ENCODE results near the gene TULP1.

The TULP1 gene

GRCh38 chr6:35481226-35481625 is 31.5 kb downstream of the TULP1 start:
- DNase-seq = no peak

DNA sequence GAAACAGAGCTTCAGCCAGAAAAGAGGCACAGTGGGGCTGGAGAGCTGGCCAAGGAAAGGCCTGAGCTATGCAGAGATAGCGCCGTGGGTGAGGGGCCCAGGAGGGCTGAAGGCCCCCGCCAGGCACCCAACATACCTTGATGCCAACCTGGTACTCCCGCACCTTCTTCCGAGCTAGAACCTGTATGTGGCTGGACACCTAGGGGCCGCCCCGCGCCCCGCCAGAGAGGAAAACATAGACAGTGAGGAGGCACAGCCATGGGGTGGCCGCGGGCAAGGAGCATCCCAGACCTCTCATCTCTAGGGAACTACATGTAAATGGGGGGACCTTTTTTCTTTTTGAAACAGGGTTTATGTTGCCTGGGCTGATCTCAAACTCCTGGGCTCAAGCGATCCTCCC is 32.5 kb downstream of the TULP1 start:
- no peak for DNase-seq

- no peak for DNase-seq
These were observed 34.4 kb downstream of the TULP1 start for GRCh38 chr6:35478259-35478658.

DNA sequence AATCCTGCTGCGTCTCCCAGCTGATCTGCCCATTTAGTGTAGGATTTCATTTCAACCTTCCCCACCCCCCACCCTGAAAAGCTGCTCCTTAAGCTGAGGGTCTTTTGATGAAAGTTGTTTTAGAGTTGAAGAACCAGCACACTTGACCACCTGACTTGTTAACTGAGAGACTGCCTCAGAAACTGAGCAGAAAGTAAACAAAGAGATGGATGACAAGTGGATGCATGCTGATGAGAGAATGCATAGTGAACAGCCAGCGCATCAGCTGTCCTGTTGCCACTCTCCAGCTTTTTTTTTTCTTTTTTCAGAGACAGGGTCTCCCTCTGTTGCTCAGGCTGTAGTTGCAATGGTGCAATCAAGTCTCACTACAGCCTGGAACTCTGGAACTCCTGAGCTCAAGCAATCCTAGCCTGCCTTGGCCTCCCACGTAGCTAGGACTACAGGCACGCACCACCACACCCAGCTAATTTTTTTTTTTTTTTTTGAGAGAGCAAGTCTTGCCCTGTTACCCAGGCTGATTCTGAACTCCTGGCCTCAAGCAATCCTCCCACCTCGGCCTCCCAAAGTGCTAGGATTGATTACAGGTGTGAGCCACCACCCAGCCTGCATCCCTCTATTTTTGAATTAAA is 35.0 kb downstream of the TULP1 start:
- DNase-seq = no peak

DNA sequence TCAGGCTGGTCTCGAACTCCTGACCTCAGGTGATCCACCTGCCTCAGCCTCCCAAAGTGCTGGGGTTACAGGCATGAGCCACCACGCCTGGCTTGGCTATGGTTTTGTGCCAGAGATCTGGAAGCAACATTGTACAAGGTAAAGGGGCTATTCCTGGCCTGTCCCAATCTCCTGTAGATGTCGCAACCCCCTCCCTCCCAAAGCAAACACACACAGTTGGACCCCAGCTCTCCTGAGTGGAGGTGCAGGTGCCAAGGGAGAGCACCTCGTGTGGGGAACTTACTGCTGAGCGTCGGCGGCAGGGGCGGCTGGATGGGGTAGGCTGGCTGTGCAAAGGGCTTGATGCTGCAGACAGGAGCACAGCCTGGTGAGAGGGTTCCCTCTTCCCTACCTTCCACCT is 35.7 kb downstream of the TULP1 start:
- DNase-seq = no peak

- no peak for DNase-seq
These were observed 36.7 kb downstream of the TULP1 start for GRCh38 chr6:35476004-35476403.

DNA sequence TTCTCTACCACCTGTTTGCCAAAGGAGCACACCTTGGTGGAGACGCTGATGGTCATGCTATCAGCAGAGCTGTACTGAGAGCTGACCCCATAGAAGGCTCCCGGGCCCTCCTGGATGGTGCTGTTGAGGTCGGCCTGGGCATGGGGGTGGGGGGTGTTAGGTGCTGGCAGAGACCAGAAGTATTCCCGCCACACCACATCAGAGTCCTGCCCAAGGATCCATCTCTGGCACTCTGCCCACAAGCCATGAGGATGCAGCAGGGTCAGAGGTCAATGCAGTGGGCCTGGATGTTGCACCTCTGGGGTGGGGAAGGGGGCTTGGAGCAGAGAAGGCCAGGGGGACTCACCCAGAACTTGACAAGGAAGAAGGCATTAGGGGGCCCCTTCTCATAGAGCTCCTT is 37.1 kb downstream of the TULP1 start:
- DNase-seq = no peak

DNA sequence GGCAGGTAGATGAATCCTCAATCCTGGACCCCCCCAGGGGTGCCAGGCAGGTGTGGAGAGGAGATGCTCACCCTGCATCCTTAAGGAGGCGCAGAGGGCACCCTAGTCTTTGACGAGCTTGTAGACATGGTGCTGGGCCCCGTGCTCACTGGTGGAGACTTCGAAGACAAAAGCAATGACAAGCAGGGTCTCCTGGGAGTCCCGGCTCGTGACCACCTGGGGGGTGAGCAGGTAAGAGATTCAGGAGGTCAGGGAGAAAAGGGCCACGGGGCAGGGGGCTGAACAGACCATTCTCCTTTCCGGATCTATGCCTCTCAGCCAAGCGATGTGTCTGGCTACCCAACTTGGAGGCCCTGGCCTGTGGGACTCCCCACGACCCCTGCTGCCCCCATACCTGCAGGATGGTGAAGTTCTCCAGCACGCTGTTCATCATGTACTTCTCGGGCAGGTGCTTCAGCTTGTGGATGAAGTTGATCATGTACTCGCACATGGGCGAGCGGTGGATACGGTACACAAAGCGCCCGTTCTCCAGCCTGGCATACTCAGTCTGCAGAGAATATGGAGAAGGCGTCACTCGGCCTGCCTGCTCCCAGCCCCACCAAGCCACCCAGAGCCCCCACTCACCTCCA is 37.6 kb downstream of the TULP1 start:
- DNase-seq = no peak

DNA sequence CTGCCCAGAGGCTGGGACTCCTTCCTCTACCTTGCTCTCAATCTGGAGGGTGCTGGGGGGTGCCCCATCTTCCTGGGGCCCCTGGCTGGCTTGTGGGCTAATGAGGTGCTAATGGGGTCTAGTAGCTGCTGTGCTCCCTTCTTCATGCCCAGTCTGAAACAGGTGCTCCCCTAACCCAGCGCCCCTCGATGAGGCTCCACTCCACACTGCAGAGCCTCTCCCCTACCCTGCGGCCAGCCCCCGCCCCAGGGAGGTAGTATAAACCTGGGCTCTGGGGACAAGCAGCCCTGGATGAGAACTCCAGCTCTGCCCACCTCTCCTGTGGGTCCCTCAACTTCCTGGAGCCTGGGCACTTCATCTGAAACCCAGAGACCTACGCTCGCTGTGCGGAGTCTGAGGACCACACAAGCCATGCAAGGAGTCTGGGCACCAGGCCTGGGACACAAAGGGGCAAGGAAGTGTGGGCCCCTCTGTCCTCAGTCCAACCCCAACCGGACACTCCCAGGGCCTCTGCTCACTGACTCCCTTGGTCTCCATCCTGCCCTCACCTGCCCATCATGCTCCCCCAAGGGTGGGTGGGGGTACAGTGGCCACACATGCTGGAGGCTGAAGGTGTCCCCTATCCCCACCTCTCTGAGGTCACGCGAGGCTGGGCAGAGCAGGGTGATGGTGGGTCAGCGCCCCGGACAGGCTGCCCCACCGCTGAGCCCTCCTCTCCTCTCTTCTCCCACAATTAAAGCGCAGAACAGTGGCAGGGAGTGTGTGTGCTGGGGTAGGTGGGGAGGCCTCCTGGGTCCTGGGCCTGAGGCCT is 38.4 kb downstream of the TULP1 start:
- DNase-seq = no peak

GRCh38 chr6:35473850-35474130 is 38.9 kb downstream of the TULP1 start:
- DNase-seq = no peak

DNA sequence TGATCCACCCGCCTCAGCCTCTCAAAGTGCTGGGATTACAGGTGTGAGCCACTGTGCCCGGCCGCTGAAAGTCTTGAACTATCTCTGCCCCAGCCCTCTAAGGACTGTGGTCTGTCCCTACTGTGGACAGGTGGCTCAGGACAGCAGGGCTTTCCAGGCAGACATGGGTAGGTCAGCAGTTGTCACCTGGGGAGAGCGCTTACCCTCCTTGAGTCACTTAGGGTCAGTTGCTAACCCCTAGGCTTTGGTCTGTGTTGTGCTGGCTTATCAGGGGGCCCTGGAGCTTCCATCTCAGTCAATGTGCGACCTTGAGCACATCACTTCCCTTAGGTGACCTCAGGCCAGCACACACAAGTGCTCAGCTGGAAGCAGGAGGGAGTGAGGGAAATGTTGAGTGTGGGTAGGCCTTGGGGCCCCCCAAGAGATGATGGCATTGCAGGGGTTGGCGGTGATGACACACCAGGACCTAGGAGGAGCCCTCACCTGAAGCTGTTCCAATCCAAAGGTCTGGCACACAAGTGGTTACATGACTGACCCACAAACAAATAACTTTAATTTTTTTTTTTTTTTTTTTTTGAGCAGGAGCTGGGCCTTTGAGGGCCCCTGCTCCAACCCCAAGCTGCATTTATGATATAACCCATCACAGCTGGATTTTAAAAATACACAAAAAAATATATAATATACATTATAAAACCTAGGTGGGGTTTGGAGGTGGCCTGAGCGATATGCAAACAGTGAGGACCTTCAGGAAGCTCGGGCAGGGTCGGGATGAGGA is 39.4 kb downstream of the TULP1 start:
- DNase-seq = no peak

GRCh38 chr6:35471836-35472345 is 40.8 kb downstream of the TULP1 start:
- no peak for DNase-seq

GRCh38 chr6:35470663-35471120 is 42.0 kb downstream of the TULP1 start:
- no peak for DNase-seq

DNA sequence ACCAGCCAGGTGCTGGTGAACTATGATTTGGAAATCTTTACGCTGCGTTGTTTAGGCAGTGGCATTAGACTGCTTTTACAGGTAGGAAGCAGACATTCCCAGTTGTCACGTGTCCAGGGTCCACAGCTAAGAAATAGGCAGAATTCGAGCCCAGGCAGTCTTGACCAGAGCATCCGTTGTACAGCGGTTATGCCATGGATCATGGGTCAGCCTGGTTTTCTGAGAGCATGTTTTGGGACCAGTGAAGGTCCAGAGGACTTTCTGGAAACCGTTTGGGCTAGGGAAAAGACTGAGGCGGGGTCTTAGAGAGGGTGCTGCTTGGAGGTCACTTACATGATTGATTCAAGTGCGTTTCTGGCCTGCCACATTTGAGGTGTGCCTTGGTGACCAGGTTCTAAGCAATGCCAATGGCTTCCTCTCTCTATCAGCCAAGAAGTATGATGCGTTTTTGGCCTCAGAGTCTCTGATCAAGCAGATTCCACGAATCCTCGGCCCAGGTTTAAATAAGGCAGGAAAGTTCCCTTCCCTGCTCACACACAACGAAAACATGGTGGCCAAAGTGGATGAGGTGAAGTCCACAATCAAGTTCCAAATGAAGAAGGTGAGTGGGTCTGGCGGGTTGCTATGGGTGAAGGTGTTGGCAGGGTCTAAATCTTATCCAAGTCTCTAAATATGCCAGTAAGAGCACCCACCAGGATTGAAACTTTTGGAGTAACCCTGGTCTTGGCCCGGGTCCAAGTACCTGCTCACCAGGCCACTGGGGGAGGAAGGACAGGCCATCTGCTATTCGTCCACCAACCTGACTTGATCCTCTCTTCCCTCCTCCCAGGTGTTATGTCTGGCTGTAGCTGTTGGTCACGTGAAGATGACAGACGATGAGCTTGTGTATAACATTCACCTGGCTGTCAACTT is 42.7 kb downstream of the TULP1 start:
- DNase-seq = no peak

GRCh38 chr6:35468980-35469750 is 43.5 kb downstream of the TULP1 start:
- DNase-seq = no peak

- DNase-seq = peak; percentile 93
These were observed 44.3 kb downstream of the TULP1 start, which contains the start of gene RPL10A for GRCh38 chr6:35468181-35468979. Gene RPL10A, plus strand, starts transcription at chr6:35468401. Its CDS starts 34 bp downstream, at chr6:35468435.

DNA sequence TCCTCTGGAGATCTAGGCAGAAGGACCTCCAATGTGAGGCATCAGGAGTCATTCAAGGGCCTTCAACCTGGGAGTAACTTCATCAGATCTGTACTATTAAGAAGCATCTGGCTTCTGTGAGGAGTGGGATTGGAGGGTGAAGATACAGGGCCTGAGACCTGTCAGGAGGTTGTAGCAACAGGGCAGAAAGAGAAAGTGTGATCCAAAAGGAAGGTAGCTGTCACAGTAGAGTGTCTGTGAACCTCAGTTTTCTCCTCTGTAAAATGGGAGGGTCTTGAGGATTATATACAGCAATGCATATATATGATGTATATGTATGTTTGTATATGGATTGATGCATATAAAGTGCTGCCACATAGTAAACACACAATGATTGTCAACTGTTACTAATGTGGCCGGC is 47.0 kb downstream of the TULP1 start:
- no peak for DNase-seq

DNA sequence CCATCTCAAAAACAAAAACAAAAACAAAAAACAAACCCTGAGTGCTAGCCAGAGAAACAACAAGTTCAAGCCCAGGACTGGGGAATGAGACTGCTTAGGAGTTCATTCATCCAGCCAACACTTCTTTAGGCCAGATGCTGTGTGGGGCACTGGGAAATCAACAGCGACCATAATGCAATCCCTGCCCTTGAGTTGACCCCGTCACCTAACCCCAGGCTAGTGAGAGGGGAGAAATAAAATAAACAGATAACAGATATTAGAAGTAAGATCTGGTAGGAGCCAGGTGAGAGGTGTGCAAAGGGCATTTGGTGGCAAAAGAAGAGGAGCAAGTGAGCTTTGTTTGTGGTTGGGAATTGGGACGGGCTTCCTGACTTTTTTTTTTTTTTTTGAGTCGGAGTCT is 49.4 kb downstream of the TULP1 start:
- no peak for DNase-seq

GRCh38 chr6:35461270-35461669 is 51.4 kb downstream of the TULP1 start:
- no peak for DNase-seq

DNA sequence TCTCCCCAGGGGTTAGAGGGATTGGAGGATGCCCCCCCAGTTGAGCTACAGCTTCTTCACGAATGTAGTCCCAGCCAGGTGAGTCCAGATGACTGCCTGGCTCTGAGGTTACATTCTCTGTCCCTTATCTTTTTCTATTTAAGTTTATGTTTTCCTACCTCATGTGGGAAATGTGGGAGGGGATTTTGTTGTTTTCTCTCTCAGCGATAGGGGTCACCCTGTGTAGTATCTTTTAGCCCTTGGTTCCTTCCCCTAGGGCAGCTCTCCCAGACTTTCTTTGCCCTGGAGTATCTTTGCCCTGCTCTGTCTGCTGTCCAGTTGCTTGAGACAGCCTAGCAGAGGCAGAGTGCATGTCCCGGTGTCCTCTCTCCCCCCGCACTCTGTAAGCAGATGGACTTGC is 54.8 kb downstream of the TULP1 start:
- DNase-seq = no peak

Measured in NCI-H2029 treated with DMSO at 0.1 percent for 48 hours (cell line).